ENCODE measurements around the gene SNAPIN. TPM values are rescaled to one million over a fixed set of nuclear protein-coding genes. Genes with fewer than 3 reads are reported as not detected.

Gene SNAPIN
- total RNA-seq, 2 donors from 2014 or later, result 27.3 to 29.0 TPM

DNA sequence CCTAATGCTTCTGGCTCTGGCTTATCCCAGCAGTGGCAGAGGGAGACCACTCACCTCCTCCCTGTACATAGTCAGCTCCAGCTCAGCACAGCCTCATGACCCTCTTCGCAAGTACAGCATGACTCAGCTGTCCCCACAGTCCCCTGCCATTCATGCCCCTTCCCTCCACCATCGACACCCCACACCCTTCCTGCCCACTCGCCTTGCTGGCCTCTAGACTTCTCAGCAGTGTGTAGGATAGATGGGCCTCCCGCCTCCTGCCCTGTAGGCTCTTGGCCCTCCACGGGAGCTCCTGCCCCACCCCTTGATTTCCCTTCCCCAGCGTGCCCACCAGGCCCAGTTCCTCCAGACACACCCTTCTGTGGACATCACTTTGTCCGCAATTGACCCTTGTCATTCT, 29.8 kb downstream of the SNAPIN start:
- Mint-ChIP-seq H3K9me3 (no peaks in the 10 kb centered on the region), H3K36me3 (ENCODE audit: low read depth) (no peaks in the 10 kb centered on the region), H3K27me3 (peaks cover 11% of the 10 kb centered on the region), H3K4me3 (no peak overlapping the region), H3K27ac (no peak overlapping the region), H3K4me1 (no peaks in the 10 kb centered on the region)
- no peak for ATAC-seq (replicated peaks)

DNA sequence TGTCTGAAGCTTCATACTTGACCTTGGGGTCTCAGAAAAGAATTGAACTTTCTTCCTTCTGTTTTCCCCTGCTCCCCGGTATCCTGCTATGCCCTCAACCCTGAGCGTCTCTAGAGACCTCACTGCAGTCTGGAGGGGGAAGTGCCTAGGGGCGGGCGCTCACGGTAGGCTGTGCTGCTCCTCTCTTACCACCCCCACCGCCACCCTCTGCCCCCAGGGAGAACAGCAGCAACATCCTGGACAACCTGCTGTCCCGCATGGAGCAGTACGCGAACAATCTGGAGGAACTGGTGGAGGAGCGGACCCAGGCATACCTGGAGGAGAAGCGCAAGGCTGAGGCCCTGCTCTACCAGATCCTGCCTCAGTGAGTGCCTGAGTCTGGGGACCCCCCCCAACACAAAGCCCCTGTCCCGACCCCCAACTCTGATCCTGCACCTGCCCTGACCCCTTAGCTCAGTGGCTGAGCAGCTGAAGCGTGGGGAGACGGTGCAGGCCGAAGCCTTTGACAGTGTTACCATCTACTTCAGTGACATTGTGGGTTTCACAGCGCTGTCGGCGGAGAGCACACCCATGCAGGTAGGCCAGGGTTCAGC, 30.3 kb downstream of the SNAPIN start:
- Mint-ChIP-seq H3K4me1 (no peaks in the 10 kb centered on the region), H3K27ac (no peak overlapping the region), H3K9me3 (no peaks in the 10 kb centered on the region), H3K36me3 (ENCODE audit: low read depth) (no peaks in the 10 kb centered on the region), H3K27me3 (peaks cover 11% of the 10 kb centered on the region), H3K4me3 (no peak overlapping the region)
- no peak for ATAC-seq (replicated peaks)

DNA sequence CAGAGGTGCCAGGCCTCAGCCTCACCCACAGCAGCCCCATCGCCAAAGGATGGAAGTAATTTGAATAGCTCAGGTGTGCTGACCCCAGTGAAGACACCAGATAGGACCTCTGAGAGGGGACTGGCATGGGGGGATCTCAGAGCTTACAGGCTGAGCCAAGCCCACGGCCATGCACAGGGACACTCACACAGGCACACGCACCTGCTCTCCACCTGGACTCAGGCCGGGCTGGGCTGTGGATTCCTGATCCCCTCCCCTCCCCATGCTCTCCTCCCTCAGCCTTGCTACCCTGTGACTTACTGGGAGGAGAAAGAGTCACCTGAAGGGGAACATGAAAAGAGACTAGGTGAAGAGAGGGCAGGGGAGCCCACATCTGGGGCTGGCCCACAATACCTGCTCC, 35.0 kb downstream of the SNAPIN start:
- Mint-ChIP-seq H3K9me3 (no peaks in the 10 kb centered on the region), H3K4me1 (no peaks in the 10 kb centered on the region), H3K36me3 (ENCODE audit: low read depth) (no peaks in the 10 kb centered on the region), H3K27ac (no peak overlapping the region), H3K27me3 (no peaks in the 10 kb centered on the region), H3K4me3 (no peak overlapping the region)
- ATAC-seq (replicated peaks), result no peak

GRCh38 chr1:153696741-153697140, 38.2 kb downstream of the SNAPIN start:
- Mint-ChIP-seq H3K27ac (no peak overlapping the region), H3K9me3 (no peaks in the 10 kb centered on the region), H3K4me3 (no peak overlapping the region), H3K27me3 (no peaks in the 10 kb centered on the region), H3K4me1 (no peaks in the 10 kb centered on the region), H3K36me3 (ENCODE audit: low read depth) (no peaks in the 10 kb centered on the region)
- no peak for ATAC-seq (replicated peaks)

- Mint-ChIP-seq H3K27ac (no peak overlapping the region), H3K4me3 (no peak overlapping the region), H3K36me3 (ENCODE audit: low read depth) (no peaks in the 10 kb centered on the region), H3K4me1 (no peaks in the 10 kb centered on the region), H3K9me3 (no peaks in the 10 kb centered on the region), H3K27me3 (no peaks in the 10 kb centered on the region)
- ATAC-seq (replicated peaks), result no peak
These were observed 38.9 kb downstream of the SNAPIN start for GRCh38 chr1:153697191-153698019.

GRCh38 chr1:153698020-153698922, 39.8 kb downstream of the SNAPIN start:
- Mint-ChIP-seq H3K4me1 (no peaks in the 10 kb centered on the region), H3K9me3 (no peaks in the 10 kb centered on the region), H3K27me3 (no peaks in the 10 kb centered on the region), H3K36me3 (ENCODE audit: low read depth) (no peaks in the 10 kb centered on the region), H3K27ac (no peak overlapping the region), H3K4me3 (no peak overlapping the region)
- no peak for ATAC-seq (replicated peaks)

DNA sequence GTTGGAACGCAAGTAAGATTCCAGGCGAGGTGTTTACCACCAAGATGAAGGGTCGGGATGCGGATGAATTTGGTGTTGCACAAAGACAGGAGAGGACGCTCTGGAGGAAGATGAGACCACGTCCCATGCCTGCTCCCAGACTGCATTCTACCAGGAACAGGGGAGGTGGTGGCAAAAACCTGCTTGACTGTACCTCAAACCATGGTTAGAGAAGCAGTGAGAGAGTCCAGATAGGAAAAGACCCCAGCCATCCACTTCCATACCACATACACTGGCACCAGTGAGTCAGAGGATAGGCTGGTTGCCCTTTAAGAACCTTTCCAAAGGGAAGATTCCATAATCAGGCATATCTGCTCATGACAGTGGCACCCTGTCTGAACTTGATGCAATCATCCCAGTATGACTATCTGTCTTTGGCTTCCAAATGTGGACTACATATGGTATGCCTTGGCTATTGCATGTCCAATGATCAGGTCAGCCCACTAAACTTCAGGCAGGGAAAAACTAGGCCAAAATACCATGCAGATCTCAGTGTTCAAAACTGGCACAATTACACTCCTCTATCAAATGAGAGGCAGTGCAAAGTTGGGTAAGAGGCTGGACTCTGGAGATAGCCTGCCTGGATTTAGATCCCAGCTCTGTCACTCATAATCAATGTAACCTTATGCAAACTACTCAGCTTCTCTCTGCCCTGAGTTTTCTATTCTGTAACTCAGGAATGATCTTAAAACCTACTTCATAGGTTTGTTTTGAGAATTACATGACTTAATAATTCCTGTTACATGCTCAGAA, 40.6 kb downstream of the SNAPIN start:
- no peak overlapping the region for H3K4me3 Mint-ChIP-seq
- no peaks in the 10 kb centered on the region for H3K4me1 Mint-ChIP-seq
- ATAC-seq (replicated peaks), result no peak
- H3K27me3 Mint-ChIP-seq, result no peaks in the 10 kb centered on the region
- no peaks in the 10 kb centered on the region for H3K9me3 Mint-ChIP-seq
- no peaks in the 10 kb centered on the region for H3K36me3 Mint-ChIP-seq (ENCODE audit: low read depth)
- H3K27ac Mint-ChIP-seq, result no peak overlapping the region

GRCh38 chr1:153699768-153700167, 41.3 kb downstream of the SNAPIN start:
- ATAC-seq (replicated peaks), result no peak
- H3K4me1 Mint-ChIP-seq, result no peaks in the 10 kb centered on the region
- H3K27ac Mint-ChIP-seq, result no peak overlapping the region
- no peak overlapping the region for H3K4me3 Mint-ChIP-seq
- no peaks in the 10 kb centered on the region for H3K27me3 Mint-ChIP-seq
- no peaks in the 10 kb centered on the region for H3K9me3 Mint-ChIP-seq
- H3K36me3 Mint-ChIP-seq (ENCODE audit: low read depth), result no peaks in the 10 kb centered on the region

DNA sequence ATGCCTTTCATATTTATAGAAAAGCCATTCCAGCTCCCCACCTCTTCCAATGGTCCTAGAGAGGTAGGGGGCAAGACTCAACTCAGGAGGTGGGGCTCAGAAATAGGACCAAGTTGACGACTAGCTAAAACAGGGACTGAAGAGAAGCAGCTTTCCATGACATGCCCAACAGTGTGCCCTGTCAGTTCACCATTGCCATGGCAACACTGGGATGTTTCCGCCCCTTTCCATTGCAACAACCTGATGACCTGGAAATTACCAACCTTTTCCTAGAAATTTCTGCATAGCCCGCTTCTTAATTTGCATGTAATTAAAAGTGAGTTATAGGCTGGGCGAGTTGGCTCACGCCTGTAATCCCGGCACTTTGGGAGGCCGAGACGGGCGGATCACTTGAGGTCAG, 47.0 kb downstream of the SNAPIN start:
- no peaks in the 10 kb centered on the region for H3K4me1 Mint-ChIP-seq
- no peak overlapping the region for H3K27ac Mint-ChIP-seq
- no peaks in the 10 kb centered on the region for H3K36me3 Mint-ChIP-seq (ENCODE audit: low read depth)
- H3K27me3 Mint-ChIP-seq, result no peaks in the 10 kb centered on the region
- no peak overlapping the region for H3K4me3 Mint-ChIP-seq
- H3K9me3 Mint-ChIP-seq, result no peaks in the 10 kb centered on the region
- no peak for ATAC-seq (replicated peaks)

DNA sequence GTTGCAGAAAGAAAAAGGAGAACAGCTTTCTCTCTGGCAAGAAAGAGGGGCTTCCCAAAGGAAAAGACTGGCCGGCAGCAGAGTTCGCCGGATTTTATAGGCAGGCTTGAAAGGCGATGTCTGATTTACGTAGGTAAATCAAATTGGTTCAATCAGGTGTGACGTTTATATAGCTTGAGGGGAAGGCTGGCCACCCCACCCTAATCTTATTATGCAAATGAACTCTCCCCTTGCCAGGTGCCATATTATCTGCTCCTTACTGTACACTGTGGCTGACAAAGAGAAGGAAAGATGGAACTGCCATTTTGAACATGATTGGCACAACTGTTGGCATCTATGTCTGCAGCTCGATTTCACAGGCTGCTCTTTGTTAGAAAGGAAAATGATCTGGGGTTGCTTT, 52.5 kb downstream of the SNAPIN start:
- Mint-ChIP-seq H3K9me3 (no peaks in the 10 kb centered on the region), H3K4me3 (no peak overlapping the region), H3K27me3 (no peaks in the 10 kb centered on the region), H3K27ac (no peak overlapping the region), H3K36me3 (ENCODE audit: low read depth) (no peaks in the 10 kb centered on the region), H3K4me1 (no peaks in the 10 kb centered on the region)
- no peak for ATAC-seq (replicated peaks)

Other genes with a start within 250 kb of the SNAPIN start
- gene S100A7A, start 242.2 kb upstream of the SNAPIN start, total RNA-seq, result not detected
- gene S100A7, start 198.1 kb upstream of the SNAPIN start, total RNA-seq, result not detected
- 100 to 1,000 TPM; 530 to 753 TPM for gene S100A6, start 122.7 kb upstream of the SNAPIN start, total RNA-seq
- 1 to 10 TPM; 3.2 to 9.6 TPM for gene S100A5, start 117.8 kb upstream of the SNAPIN start, total RNA-seq
- gene S100A4, start 112.9 kb upstream of the SNAPIN start, total RNA-seq, result 1,000 to 10,000 TPM; 1,035 to 1,445 TPM
- gene S100A3, start 109.4 kb upstream of the SNAPIN start, total RNA-seq, result not detected
- 10 to 100 TPM; 10.1 to 10.7 TPM for gene S100A2, start 92.9 kb upstream of the SNAPIN start, total RNA-seq
- not detected for gene S100A16, start 45.6 kb upstream of the SNAPIN start, total RNA-seq
- gene S100A14, start 42.4 kb upstream of the SNAPIN start, total RNA-seq, result under 1 TPM in 1 of 2 donors, not detected in 1; 0.71 TPM
- gene S100A13, start 31.2 kb upstream of the SNAPIN start, total RNA-seq, result 1 to 10 TPM; 6.8 to 7.9 TPM
- gene S100A1, start 30.3 kb upstream of the SNAPIN start, total RNA-seq, result not detected
- gene CHTOP, start 24.6 kb upstream of the SNAPIN start, total RNA-seq, result 10 to 100 TPM; 70.6 to 88.6 TPM
- 100 to 1,000 TPM; 153 to 245 TPM for gene ILF2, start 12.3 kb downstream of the SNAPIN start, total RNA-seq
- under 1 TPM in 1 of 2 donors, not detected in 1; 0.19 TPM for gene NPR1, start 20.0 kb downstream of the SNAPIN start, total RNA-seq
- gene INTS3, start 69.3 kb downstream of the SNAPIN start, total RNA-seq, result 100 to 1,000 TPM in 1 of 2 donors, 10 to 100 TPM in 1; 49.5 to 103 TPM
- 1 to 10 TPM; 9.7 to 9.8 TPM for gene SLC27A3, start 116.7 kb downstream of the SNAPIN start, total RNA-seq

All from activated T-helper 17 cell treated with anti-CD3 and anti-CD28 coated beads, Interleukin-2, amount 50 U/mL, for 72 hours (primary cell).